ENCODE measurements around the gene ZNF837.

DNA sequence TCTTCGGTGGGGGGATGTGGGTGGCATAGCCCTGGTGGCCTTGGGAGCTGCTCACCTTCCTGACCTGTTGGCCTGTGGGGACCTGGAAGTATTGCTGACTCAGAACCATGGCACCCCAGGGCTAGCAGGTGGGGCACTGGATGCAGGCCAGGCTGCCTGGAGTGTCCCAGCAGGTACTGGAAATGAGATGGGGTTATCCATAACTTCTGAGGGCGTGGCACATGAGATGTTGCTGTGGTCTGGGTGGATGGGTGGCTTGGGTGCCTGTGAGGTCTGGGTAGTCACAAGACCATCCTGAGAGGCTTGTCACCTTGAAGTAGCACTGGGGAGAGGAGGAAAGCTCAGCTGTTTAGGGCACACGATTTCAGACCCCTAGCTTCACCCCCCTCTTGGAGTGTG lies 14.0 kb upstream of the ZNF837 start:
- TF ChIP-seq, protein P1, sequence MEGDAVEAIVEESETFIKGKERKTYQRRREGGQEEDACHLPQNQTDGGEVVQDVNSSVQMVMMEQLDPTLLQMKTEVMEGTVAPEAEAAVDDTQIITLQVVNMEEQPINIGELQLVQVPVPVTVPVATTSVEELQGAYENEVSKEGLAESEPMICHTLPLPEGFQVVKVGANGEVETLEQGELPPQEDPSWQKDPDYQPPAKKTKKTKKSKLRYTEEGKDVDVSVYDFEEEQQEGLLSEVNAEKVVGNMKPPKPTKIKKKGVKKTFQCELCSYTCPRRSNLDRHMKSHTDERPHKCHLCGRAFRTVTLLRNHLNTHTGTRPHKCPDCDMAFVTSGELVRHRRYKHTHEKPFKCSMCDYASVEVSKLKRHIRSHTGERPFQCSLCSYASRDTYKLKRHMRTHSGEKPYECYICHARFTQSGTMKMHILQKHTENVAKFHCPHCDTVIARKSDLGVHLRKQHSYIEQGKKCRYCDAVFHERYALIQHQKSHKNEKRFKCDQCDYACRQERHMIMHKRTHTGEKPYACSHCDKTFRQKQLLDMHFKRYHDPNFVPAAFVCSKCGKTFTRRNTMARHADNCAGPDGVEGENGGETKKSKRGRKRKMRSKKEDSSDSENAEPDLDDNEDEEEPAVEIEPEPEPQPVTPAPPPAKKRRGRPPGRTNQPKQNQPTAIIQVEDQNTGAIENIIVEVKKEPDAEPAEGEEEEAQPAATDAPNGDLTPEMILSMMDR (IDR thresholded peaks at IDR 0.05; ENCODE audit: borderline replicate concordance, extremely low read depth, low read length, poor library complexity, severe bottlenecking): no peak
- TF ChIP-seq EZH2 (IDR thresholded peaks at IDR 0.05; ENCODE audit: borderline replicate concordance, low read depth, low read length, severe bottlenecking): no peak

Measured in DND-41 (cell line).